Left forelimb (tissue), 1 donor: ENCODE data around the gene ATP2A2.
A peak's percentile ranks its signal among the peaks of the same experiment; 100 is the strongest.
"Not testable (repeated sequence)": the region's sequence is repeated elsewhere in the genome, so short reads cannot be mapped to it uniquely, and the experiment has no call there.

ENCODE experiments used
- DNase-seq: peaks from one replicate; pipeline ENCODE4 v3.0.0-alpha.2; 2018; ENCODE audit warnings: low spot score

The ATP2A2 gene

DNA sequence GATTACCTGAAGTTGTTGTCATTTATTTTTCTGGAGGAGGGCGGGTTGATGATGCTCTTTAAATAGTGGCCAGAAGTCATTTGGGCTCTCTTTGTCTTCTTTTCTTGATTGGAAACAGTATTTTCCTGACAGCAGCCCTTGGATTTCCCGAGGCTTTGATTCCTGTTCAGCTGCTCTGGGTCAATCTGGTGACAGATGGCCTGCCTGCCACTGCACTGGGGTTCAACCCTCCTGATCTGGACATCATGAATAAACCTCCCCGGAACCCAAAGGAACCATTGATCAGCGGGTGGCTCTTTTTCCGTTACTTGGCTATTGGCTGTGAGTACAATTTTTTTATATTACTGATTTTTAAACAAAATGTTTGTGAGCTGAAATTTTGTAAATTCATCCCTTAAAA is 62.1 kb downstream of the ATP2A2 start:
- DNase-seq, result no peak

GRCh38 chr12:110343736-110344555 is 62.9 kb downstream of the ATP2A2 start:
- no peak for DNase-seq

DNA sequence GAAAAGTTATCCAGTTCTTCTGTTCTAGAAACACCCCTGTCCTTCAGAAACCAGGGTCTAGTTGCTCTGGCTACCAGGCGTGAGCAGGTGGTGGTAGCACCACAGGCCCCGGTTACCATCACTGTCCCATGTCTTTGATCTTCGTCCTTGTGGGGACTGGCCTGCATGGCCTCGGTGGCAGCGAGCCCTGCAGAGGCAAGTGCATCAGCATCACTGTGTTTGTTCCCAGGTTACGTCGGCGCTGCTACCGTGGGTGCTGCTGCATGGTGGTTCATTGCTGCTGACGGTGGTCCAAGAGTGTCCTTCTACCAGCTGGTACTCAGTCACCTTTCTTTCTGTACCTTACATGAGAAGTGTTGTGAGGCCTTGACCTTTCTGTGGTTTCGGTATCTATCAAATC is 63.6 kb downstream of the ATP2A2 start:
- DNase-seq, result no peak

DNA sequence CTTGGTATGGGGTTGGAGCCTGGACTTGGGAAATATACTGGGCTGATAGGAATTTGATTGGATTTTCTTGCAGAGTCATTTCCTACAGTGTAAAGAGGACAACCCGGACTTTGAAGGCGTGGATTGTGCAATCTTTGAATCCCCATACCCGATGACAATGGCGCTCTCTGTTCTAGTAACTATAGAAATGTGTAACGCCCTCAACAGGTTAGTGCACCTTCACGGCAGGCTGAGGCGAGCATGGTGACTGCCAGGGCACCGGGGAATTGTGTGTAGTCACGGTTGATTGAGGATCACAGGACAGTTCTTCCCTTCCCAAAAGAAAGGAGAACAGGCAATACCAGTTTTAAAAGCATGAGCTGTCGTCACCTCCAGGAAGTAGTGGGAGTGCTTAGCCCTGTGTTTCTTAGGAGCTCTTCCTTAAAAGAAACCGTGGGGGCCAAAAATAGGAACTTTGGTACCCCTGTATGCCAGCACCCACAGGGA is 64.2 kb downstream of the ATP2A2 start:
- no peak for DNase-seq

GRCh38 chr12:110345963-110346362 is 64.9 kb downstream of the ATP2A2 start:
- no peak for DNase-seq

- no peak for DNase-seq
Observed at GRCh38 chr12:110347767-110348166, 66.7 kb downstream of the ATP2A2 start.

DNA sequence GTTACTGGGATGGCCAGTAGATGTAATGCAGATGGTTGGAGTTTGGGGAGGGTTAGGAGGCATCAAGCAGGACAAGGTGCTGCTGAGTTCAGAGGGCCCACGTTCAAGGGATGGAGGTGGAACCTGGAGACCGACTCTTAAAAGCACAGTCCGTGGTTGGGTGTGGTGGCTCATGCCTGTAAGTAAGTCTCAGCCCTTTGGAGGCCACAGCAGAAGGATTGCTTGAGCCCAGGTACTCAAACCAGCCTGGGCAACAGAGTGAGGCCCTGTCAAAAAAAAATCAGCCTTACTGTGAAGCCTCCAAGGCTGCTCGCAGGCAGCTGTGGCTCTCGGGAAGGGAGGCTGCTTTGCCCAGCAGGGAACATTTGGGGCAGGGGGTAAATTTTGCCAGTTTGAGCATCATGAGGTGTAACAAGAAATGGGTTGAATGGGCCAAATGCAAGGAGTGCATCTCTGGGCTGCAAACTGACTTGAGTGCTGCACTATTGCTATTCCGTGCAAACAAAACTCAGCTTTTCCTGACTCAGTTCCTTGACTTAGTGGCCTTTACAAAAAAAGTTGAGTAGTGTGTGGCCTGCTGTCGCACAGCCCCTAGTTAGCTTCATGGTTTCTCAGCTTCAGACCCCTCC is 67.5 kb downstream of the ATP2A2 start:
- DNase-seq, result no peak

- no peak for DNase-seq
Observed at GRCh38 chr12:110349096-110349495, 68.0 kb downstream of the ATP2A2 start.

DNA sequence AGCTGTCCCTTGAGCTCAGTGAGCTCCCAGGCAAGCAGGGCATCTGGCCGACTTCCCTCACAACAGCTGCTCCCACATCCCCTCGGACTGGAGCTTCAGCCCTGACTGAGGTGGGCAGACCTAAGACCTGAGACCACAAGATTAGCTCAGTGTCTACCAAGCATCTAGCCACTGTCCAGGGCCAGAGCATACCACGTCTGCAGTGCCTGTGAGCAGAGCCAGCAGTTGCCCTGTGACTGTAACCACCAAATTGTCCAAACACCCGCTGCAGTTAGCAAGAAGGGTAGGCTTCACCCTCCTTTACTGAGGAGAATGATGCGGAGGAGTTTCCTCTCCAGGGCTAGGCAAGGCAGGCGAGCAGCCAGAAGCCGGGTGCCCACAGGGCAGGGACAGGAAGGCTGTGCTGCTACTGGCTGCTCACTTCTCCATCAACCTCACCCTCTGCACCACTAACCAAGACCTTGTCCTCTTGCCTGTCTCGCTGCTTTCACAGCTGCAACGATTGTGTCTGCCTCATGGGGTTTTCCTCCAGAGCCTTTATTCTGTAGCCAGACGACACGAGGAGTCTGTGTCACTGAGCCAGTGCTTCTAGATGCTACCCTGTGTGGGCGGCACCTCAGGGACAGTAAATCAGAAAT is 68.6 kb downstream of the ATP2A2 start:
- DNase-seq, result peak; percentile 36

- DNase-seq, result no peak
Observed at GRCh38 chr12:110351119-110351518, 70.1 kb downstream of the ATP2A2 start.

- no peak for DNase-seq
Observed at GRCh38 chr12:110352401-110352800, 71.4 kb downstream of the ATP2A2 start.

DNA sequence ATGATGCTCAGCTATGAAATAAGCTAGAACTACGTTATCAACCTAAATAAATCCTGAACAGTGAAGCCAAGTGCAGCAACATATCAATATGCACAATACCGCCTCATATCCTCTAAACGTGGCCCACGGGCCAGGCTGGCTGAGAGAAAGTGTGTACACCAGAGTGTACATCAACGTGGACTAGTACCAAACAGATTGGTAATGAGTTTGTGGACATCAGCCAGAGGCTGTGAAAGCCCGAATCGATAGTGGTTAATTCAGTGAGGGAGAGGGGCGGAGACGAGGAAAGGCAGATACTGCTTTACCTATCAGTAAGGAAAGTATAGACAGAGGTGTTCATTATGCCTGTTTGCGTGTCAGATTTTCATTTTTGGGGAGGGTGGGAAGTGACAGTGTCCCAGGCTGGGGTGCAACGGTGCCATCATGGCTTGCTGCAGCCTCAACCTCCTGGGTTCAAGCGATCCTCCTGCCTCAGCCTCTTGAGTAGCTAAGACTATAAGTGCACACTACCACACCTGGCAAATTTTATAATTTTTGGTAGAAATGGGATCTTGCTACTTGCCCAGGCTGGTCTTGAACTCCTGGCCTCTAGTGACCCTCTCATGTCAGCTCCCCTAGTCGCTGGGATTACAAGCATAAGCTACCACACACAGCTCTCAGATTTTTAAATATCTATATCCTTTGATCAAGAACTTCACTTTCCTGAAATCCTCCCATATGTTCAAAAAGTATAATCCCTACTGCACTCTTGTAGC is 72.3 kb downstream of the ATP2A2 start:
- no peak for DNase-seq

- DNase-seq, result no peak
Observed at GRCh38 chr12:110354172-110354780, 73.2 kb downstream of the ATP2A2 start.

- DNase-seq, result no peak
Observed at GRCh38 chr12:110355073-110355472, 74.0 kb downstream of the ATP2A2 start.

- not testable (repeated sequence) for DNase-seq
Observed at GRCh38 chr12:110358384-110359097, 77.5 kb downstream of the ATP2A2 start.

GRCh38 chr12:110361216-110361615 is 80.2 kb downstream of the ATP2A2 start:
- no peak for DNase-seq

GRCh38 chr12:110365489-110366320 is 84.7 kb downstream of the ATP2A2 start:
- no peak for DNase-seq

DNA sequence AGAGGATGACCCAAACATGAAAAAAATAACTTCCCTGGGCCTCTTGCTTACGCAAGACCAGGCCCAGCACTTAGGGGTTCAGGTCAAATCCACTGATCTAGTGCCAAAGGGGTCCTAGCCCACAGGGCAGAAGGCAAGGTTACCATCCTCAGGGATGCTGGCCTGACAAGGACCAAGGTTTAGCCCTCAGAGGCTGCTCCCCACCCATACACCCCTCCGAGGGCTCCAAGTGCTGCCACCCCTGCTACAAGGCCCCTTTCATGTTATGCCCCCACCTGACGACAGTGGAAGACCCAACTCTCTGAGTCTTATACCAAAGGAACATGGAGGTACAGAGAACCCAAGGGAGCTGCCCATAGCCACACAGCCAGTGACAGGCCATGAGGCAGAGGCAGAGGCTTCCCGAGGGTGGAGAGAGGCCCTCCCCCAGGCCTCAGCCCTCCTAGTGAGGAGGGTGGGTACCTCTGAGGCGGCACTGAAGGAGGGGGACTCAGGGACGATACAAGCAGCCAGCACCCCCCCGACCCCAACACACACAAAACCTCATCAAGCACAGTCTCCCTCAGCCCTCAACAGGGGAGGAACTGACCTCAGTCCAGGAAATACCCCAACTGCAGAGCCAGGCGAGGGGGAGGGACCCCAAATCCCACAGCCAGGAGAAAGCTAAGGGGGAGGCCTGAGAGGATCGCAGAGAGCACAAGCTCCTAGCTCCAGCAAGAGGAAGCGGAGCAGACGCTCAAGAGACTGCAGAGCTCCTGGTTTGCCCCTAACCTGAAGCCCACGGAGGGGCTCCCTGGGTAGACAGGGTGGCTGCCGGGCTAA is 85.5 kb downstream of the ATP2A2 start:
- no peak for DNase-seq

DNA sequence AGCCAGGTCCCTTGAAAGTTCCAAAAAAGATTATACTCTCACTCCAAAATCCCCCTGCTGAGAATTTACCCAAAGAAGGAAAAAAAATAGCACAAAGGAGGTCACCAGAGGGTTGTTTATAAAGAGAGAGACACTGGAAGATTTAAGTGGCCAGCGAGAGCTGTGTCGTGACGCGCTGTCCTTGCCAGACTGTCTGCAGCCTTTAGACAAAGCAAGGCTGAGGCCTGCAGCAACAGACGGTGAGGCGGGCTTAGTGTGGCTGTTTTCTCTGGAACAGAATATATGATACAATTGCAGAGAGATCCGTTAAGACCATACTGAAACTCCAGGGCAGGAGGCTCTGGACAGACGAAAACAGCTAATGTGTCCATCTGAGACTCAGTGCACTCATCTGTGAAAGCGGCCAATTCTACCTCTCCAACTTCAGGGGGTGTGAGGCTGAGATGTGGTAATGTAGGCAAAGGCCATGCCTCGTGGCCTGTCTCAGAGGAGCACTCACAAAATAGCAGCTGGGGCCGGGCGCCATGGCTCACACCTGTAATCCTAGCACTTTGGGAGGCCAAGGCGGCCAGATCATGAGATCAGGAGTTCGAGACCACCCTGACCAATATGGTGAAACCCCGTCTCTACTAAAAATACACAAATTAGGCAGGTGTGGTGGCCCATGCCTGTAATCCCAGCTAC is 86.3 kb downstream of the ATP2A2 start:
- DNase-seq, result no peak
